HEK293 (cell line): ENCODE results near the gene ESRRG.

ENCODE experiments used
- CTCF ChIP-seq: fragments of 450-650 bp; formaldehyde crosslinking; IDR thresholded peaks from 2 replicates; pipeline ENCODE4 v1.5.1; 2016; ENCODE audit warnings: missing biosample characterization, missing genetic modification characterization
- PRDM6 ChIP-seq: fragments of 450-650 bp; formaldehyde crosslinking; IDR thresholded peaks from 2 replicates; pipeline ENCODE4 v1.5.1; 2017; ENCODE audit warnings: missing biosample characterization, missing genetic modification characterization
- ZNF404 ChIP-seq: fragments of 450-650 bp; formaldehyde crosslinking; IDR thresholded peaks from 2 replicates; pipeline ENCODE4 v1.5.1; 2017; ENCODE audit warnings: missing biosample characterization, missing genetic modification characterization
- ZSCAN30 ChIP-seq: fragments of 450-650 bp; IDR thresholded peaks from 2 replicates; pipeline ENCODE4 v1.5.1; 2018; ENCODE audit warnings: missing biosample characterization, mild to moderate bottlenecking, missing genetic modification characterization, moderate library complexity

GRCh38 chr1:216566641-216567205 is 156.5 kb downstream of the ESRRG start:
- TF ChIP-seq PRDM6 (tag by site-specific recombination) (no peak), CTCF (tag by site-specific recombination) (no peak), ZSCAN30 (tag by site-specific recombination) (no peak), ZNF404 (no peak)
